GM21576 (cell line): ENCODE results near the gene PTTG1IP.

ENCODE experiments used
- ATAC-seq: cut with Tn5 transposase; IDR thresholded peaks from one replicate; pipeline ENCODE4 v1.9.1; 2021; ENCODE audit warnings: mild to moderate bottlenecking, moderate library complexity; ENCODE audit not compliant: unreplicated experiment

PTTG1IP gene

DNA sequence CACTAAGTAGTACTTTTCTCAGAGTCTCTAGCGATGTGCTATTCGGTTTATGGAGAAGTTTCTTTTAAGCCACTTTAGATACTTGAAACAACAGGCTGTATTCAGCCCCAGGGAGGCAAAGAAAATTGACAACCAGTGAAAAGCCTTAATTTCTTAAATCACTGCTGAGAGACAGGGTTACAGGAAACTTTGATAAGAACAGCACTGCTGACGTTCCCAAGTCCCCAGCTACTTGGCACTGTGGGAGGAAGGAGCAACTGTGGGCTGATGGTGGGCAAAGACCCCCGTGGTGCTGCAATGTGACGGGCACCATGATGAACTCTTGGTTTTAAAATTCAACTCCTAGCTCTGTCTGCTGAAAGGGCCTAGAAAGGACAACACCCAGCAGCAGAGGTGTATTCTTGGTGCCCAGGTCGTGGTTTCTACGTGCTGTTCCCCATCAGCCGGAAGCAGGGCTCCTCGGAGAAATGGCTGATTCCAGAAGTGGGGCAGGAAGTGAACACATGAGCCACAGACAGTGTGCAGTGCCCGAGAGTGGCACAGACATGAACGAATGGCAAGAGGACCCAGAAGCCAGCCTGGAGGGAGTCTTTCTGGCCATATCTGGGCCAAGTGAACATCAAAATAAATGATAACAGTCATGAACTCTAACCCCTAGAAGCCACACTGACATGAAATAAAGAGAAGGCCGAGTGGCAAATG lies 5.3 kb downstream of the PTTG1IP start:
- ATAC-seq: no peak

DNA sequence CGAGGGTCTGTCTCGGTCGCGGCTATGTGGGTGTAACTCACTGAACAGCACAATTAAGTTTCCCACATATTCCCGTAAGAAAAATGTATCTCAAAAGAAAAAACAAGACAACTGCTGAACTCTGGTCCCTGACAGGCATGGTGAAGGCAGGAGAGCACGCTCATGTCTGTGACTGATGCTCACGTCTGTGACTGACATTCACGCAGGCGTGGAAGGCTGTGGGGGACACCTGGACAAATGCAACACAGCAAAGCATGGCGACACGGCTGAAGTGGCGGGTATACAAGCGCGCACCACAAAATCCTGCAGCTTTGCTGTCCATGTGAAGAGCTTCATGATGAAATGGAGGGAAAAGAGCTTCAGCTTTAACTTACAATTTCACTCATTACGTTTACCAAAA lies 6.0 kb downstream of the PTTG1IP start:
- no peak for ATAC-seq

DNA sequence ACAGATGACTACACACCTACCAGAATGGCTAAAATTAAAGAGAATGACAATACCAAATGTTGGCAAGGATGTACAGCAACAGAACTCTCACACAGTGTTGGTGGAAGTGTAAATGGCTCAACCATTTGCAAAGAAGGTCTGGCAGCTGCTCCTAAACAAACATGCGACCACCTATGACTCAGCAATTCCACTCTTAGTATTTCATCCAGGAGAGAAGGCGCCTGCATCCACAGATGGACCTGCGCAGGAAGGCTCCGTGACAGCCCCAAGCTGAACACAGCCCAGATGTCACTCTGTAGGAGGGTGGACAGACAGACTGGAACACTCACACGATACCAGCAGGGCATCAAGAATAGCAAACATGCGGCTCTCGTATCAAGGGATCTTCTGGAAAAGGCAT lies 6.7 kb downstream of the PTTG1IP start:
- no peak for ATAC-seq

DNA sequence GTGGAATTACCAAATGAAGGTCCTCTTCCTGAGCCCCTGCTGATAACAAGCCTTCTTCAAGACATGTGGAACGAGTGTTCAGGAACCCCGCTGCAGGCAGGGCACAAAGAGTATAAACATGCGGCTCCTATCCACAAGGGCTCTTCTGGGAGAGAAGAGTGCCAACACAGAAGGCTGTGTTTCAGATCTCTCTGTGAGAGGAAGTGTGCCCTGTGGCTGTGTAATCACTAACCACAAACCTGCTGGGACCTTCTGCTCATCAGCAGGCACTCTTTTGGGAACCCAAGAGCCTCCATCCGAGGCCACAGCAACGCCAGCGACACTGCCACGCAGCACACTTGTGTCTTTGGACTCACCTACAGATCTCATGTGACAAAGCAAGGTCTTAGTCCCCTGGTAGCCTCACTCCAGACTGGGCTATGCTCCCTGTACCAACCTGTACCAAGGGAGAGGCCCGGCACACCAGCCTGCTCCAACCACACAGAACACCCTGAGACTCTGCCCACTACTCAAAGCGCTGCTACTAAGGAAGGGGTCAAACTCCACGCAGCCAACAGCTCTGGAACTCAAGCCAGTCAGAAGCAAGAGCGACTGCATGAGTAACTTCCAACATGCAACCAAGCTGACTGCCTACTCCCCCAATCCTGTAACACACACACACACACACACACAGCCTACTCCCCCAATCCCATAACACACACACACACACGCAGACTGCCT lies 7.8 kb downstream of the PTTG1IP start:
- ATAC-seq: no peak

DNA sequence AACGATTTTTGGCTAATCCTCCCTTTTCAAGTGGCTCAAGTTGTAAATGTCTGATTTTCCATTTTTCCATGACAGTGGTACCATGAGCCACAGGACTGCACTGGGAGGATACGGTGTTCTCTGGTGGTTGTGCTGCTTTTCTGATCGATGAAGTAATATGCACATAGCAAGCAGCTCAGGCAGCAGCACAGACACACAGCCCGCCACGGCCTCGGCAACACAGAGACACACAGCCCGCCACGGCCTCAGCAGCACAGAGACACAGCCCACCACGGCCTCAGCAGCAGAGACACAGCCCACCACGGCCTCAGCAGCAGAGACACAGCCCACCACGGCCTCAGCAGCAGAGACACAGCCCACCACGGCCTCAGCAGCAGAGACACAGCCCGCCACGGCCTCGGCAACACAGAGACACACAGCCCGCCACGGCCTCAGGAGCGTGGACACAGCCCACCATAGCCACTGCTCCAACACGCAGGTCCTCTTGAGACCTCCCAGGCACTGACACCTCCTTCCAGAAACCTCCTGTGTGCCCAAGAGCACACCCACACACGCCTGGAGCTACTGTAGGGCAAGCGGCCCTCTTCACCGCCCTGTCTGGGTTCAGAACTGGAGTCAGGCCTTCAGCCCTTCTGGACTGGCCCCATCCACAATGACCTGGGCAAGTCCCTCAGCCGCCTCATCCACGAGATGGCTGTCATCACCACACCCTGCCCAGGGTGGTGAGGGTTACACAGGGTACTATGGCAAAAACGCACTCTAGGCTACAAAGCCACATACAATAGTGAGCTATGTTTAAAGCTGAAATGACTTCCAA lies 10.4 kb downstream of the PTTG1IP start:
- ATAC-seq: no peak

DNA sequence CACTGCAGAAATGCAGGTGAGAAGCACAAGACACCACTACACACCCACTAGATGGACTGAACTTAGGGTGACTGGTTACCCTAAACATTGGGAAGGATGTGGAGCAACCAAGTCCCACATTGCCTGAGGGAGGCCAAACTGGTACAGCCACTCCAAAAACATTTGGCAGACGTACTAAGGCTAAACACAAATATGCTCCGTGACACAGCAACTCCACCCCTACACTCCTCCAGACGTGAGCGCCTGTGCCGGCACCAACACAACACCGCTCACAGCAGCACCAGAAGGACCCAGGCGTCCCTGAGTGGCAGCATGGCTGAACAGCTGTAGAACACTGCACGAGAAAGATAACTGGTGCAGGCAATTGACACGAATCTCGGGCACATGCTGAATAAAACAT lies 14.7 kb downstream of the PTTG1IP start:
- no peak for ATAC-seq

DNA sequence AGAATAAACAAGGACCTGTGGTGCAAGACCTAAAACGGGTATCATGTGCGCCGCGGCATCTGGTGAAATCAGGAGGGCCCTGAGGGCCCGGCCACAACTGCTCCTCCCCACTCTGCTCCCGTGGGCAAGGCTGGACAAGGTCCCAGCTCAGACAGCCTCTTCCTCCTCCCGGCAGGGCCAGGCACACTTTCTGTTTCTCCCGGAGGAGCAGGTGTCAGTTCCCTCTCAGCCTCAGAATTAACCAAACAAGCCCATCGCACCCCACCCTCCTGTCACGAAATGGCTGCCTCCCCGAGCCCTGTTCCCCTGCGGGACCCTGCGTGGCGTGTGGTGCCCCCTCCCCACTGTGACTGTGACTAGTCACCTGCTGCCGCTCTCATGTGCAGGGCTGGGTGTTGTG lies 15.2 kb downstream of the PTTG1IP start:
- no peak for ATAC-seq

DNA sequence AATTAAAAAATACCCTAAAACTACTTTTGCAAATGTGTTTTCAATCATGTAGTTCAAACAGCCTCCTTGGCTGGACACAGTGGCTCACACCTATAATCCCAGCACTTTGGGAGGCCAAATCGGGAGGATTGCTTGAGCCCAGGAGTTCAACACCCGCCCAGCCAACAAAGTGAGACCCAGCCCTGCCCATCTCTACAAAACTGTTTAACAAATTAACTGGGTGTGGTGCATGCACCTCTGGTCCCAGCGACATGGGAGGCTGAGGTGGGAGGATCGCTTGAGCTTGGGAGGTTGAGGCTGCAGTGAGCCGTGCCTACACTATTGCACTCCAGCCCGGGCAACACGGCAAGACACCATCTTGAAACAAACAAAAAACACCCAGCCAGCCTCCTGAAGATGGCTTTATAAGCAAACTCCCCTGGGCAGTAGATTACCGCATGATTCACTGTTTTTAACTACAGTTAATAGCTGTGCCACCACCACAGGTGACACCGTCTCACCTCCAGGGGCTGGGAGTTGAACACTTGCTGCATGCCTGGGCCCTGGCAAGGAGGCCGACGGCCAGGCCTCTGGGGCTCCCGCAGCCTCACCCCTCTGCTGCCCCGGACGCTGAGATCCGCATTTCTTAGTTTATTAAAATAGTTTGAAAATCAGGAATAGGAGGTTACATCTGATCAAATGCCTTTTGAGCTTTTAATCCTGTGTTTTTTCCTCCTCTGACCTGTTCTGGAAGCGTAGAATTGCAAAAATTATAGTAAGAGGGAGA lies 16.2 kb downstream of the PTTG1IP start:
- ATAC-seq: no peak

DNA sequence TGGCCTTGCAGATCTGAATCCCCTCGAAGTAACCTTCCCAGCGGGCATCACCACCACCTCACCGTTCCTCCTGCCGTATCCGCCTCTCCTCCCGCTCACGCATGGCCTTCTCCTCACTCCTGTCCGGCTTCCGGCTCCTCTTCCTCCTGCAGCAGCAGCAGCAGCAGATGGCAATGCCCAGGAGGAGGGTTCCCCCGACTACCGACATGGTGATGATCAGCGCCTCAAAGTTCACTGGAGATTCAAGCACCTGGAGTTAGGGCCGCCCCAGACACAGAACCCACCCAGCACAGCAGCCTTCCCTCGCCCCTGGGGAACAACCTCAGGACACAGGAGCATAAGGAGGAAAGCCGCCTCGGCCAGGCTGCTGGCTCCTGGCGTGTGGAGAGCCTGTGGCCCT lies 17.4 kb downstream of the PTTG1IP start:
- ATAC-seq: no peak

DNA sequence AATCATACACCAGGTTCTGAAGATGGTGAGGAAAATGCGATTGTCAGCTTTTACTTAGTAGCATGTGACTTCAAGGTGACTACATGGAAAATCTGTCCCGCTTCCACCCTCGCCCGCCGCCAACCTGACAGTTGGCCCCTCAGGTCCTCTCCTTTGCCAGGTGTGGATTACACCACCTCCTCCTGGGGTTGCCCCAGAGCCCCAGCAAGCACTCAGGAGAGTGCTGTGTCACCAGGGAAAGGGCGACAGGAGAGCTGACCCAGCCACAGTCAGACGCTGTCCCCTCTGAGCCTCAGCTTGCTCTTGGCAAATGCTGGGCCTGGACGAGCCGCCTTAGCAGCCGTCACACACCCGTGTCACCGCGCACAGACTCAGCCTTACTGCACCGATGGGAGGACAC lies 17.9 kb downstream of the PTTG1IP start:
- ATAC-seq: no peak

DNA sequence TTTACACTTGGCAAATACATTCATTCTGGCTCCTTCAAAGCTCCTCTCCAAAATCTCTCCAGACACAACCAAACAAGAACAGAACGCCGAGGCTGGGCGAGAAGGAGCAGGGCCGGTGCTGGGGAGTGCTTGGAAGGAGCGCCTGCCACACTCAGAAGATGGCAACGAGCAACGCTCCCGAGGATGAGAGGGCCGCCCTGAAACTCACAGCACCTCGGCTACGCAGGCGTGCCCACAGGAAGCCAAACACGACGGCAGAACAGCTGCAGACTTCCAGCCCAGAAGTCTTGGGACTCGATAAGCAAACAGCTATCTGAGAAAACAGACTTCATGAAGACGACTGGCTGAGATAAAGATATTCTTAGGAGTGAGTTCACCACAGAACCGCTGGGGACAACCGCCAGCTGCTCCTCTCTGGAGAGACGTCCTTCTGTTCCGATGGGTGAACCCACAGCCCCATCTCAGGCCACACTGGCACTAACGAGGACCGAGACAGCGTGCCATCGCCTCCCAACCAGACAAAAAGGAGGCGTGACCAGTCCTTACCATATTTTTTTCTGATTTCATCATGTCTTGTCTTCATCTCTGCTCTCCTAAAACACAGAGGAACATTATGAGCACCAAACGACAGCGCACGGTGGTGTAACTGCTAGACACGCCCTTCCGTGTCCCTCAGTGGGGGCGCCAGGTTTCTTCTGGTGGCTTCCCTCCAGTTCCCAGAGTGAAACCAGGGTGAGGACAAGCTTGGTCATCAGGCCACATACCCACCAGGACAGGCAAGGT lies 18.6 kb downstream of the PTTG1IP start:
- no peak for ATAC-seq

DNA sequence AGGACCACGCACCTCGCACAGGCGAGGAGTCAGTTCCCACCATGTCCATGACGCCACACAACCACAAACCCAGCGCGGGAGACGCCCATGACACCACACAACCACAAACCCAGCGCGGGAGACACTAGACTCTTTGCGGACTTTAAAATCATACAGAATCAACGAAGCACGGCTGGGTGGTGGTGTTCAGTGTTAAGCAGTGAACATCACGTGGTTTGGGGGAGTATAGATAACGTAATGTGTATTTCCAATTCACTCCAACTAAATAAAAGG lies 19.2 kb downstream of the PTTG1IP start:
- no peak for ATAC-seq

DNA sequence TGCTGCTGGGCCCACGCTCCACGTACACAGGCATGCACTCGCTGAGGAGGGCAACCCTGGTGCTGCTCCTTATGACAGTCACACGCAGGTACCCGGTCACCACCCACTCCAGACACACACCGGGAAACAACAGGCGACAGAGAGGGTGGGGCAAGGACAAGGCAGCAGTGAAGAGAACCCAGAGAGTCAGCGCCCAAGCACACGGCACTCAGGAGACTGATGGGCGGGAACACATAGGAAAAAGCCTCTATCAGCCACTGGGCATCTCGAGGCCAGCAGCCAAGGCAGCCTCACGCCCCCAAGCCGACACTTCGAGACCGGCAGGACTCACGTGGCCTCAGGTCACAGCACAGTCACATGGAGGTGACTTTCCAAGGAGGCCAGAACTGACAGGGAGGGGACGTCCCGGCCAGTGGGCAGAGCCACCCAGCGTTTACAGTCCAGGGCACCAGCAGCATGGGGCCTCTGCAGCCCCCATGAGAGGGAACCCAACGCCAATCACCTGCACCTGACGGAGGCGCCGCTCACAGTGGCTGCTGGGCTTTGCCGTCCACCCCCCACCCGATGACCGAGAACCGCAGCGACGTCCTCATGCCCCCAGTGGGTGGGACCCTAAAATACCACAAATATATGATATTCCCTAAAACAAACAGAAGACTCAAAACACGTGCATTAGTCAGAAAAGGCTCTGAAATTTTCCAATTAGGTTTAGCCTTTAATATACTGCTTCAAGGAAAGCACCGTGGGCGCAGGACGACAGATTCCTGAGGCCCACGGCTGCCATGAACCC lies 19.7 kb downstream of the PTTG1IP start:
- no peak for ATAC-seq

DNA sequence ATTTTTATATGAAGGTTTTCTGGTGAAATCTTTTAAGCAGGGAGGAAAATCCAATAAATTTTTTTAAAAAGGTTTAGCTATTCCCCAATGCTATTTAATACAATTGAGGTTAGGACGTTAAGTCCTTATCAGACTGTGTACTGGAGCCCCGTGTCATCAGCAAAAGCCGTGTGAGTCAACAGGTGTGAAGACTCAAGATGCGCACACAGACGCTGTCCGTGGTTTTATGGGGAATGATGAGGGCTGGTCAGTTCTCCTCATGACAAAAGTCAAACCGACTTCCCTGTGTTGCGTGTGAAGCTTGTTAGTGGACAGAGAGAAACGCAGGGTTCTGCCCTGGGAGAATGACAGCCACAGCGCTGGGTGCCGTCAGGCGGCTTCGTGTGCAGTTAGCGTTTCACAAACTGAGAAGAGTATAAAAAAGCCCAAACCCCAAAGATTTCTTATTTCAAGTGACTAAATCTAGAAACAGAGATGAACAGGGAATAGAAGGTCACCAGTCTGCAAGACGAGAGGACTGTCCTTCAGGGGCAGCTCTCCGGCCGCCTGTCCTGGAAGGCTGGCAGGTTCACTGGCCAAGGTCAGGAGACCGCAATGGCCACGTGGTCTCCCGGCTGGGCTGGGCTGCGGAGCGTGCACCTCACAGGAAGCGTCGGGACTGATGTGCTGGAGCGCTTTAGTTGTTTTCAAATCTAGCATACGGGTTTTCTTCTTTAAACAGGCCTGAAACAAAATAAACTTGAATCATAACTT lies 22.4 kb downstream of the PTTG1IP start:
- no peak for ATAC-seq

DNA sequence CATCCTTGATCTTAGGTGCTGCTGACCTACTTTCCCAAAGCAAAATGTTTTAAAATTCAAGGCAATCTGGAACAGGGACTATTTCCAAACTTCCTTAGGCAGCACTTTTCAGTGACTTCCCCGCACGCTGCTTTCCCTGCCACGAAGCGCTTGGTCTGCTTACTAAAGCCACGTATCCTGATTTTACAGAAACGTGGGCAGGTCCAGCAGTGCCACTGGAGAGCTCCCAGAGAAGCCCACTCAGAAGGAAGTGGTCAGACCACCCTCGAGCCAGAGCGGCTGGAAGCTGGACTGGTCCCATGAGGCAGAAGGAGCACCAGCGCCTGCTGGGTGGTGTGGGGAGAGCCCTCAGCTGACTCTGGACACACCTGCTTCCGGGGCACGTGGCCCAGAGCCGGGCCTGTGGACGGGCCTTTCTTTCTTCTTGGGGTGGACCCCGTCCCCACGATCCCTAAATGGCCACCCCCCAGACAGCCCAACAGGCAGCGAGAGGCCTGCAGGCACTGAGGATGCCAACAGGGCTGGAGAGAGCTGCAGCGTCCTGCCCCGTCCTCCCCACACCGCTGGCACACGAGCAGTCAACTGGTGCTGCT lies 23.2 kb downstream of the PTTG1IP start:
- ATAC-seq: no peak

DNA sequence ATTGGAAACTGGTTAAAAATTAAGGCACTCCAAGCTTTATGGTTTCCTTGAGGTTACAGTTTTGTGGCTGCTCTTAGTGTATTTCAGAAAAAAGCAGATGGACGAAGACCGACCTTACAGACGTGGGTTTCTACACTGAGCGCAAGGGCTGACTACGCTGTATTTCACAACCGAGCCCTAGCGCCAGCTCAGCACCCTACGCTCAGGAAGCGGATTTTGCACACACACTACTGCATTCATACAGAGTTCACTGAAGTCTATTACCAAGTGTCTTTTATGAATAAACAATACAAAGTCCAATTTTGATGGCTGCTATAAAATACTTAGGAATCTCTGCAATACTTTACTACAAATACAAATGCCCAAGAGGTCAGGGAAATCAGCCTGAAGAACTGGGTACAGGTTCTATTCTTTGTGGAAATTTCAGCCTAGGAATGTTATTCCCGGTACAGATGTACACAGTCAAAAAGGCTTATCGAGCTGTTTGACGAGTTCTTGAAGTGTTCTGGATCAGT lies 23.8 kb downstream of the PTTG1IP start:
- ATAC-seq: no peak

DNA sequence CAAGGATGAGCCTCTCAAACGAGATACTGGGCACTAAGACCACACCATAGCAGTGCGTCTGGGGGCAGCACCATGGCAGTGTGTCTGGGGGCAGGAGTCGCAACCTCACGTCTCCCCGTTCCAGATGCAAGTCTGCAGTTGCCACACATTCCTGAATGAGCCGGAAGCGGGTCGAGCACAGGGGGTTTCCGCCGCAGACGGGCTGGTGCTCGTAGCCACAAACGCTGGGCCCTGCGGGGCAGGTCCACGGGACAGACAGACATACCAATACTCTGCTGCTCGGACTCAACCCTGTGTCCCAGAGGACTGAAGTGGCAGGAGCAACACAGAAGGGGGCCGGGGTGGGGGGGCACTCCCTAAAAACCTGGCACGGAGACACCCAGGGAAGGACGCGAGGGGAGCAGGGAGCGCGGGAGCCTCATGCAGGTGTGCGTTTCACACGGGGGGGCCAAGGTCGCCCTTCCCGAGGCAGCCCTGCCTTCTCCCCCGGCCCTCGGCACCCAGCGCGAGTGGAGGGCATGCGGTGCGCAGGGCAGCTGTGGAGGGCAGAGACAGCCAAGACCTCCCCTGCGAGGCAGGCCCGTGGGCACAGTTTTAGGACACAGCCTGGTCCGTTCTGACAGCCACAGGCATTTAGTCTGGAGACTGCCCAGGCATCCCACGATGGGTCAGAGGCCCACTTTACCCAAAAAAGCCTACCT lies 24.5 kb downstream of the PTTG1IP start:
- ATAC-seq: no peak
